Measurements from ENCODE around the gene CYP2E1. TPM values are rescaled to one million over a fixed set of nuclear protein-coding genes. Genes with fewer than 3 reads are reported as not detected.
"Not testable (repeated sequence)": the region's sequence is repeated elsewhere in the genome, so short reads cannot be mapped to it uniquely, and the experiment has no call there.

Gene CYP2E1
- polyA plus RNA-seq, 1 of the 3 experiments (the other 2 are of a cell fraction) = 0.61 TPM

- H3K27ac ChIP-seq (ENCODE audit: low read depth in 2 of 2, low read length in 1 of 2); DNase-seq; H2AFZ ChIP-seq (ENCODE audit: low read depth); H3K9me3 ChIP-seq; H4K20me1 ChIP-seq (ENCODE audit: insufficient read depth); H3K79me2 ChIP-seq (ENCODE audit: insufficient read depth); H3K27me3 ChIP-seq (ENCODE audit: insufficient read depth); H3K4me1 ChIP-seq (ENCODE audit: control insufficient read depth in 1 of 2, insufficient read depth in 2 of 2, low read depth in 1 of 2, low read length in 1 of 2); H3K9me2 ChIP-seq; H3F3A ChIP-seq (replicated peaks; ENCODE audit: insufficient read depth); POLR2A ChIA-PET; H3K9ac ChIP-seq; H3K36me3 ChIP-seq (replicated peaks in 1 of 2; ENCODE audit: control insufficient read depth in 1 of 2, insufficient read depth in 2 of 2, low read length in 1 of 2); H3K4me3 ChIP-seq (ENCODE audit: low read depth in 2 of 2, low read length in 1 of 2); H3K4me2 ChIP-seq: not testable (repeated sequence)
- CTCF ChIA-PET = interaction anchor here (1.2 kb wide), 1 partner anchor 9 kb away, joined by 3 read pairs; no protein-coding TSS in a partner anchor
- WGBS (ENCODE audit: low lambda C conversion rate) = 10% methylated on average over 4 of the region's 4 CpGs
These were observed 26.3 kb upstream of the CYP2E1 start for GRCh38 chr10:133500897-133501296.

- H4K20me1 ChIP-seq (ENCODE audit: insufficient read depth) = no peaks in the 10 kb centered on the region
- H3K79me2 ChIP-seq (ENCODE audit: insufficient read depth) = no peaks in the 10 kb centered on the region
- no peaks in the 10 kb centered on the region for H3F3A ChIP-seq (replicated peaks; ENCODE audit: insufficient read depth)
- no peaks in the 10 kb centered on the region for H3K36me3 ChIP-seq (replicated peaks in 1 of 2; ENCODE audit: control insufficient read depth in 1 of 2, insufficient read depth in 2 of 2, low read length in 1 of 2)
- no peaks in the 10 kb centered on the region for H3K27me3 ChIP-seq (ENCODE audit: insufficient read depth)
- no peak overlapping the region for H3K4me2 ChIP-seq
- no peak overlapping the region for H3K4me3 ChIP-seq (ENCODE audit: low read depth in 2 of 2, low read length in 1 of 2)
- H2AFZ ChIP-seq (ENCODE audit: low read depth) = no peak overlapping the region
- WGBS (ENCODE audit: low lambda C conversion rate) = 13% methylated on average over 4 of the region's 4 CpGs
- no peaks in the 10 kb centered on the region for H3K9me2 ChIP-seq
- no peaks in the 10 kb centered on the region for H3K4me1 ChIP-seq (ENCODE audit: control insufficient read depth in 1 of 2, insufficient read depth in 2 of 2, low read depth in 1 of 2, low read length in 1 of 2)
- ChIA-PET POLR2A (no interaction called here), CTCF (interaction anchor here (1.2 kb wide), 1 partner anchor 10 kb away, joined by 4 read pairs; no protein-coding TSS in a partner anchor)
- no peak overlapping the region for H3K27ac ChIP-seq (ENCODE audit: low read depth in 2 of 2, low read length in 1 of 2)
- TF ChIP-seq FOSL2 (IDR thresholded peaks at IDR 0.05; ENCODE audit: borderline replicate concordance, low read depth) (no peak), MXI1 (IDR thresholded peaks at IDR 0.05; ENCODE audit: low read depth, low read length) (no peak), JUND (IDR thresholded peaks at IDR 0.05) (no peak), CTCF (IDR thresholded peaks at IDR 0.05) (no peak), USF1 (IDR thresholded peaks at IDR 0.05; ENCODE audit: borderline replicate concordance, low read depth) (no peak), EZH2phosphoT487 (IDR thresholded peaks at IDR 0.05; ENCODE audit: borderline replicate concordance, low read depth) (no peak)
- no peak overlapping the region for H3K9ac ChIP-seq
- H3K9me3 ChIP-seq = no peaks in the 10 kb centered on the region
- no peak for DNase-seq
These were observed 17.5 kb upstream of the CYP2E1 start for GRCh38 chr10:133509700-133510099.

- CTCF ChIA-PET = no interaction called here
- POLR2A ChIA-PET = no interaction called here
- TF ChIP-seq RFX5 (IDR thresholded peaks at IDR 0.05; ENCODE audit: low read length) (no peak), GABPA (IDR thresholded peaks at IDR 0.05; ENCODE audit: low read depth) (no peak), PBX3 (IDR thresholded peaks at IDR 0.05) (no peak), POLR2AphosphoS5 (IDR thresholded peaks at IDR 0.05; ENCODE audit: low read depth, low read length) (no peak), CTCF (IDR thresholded peaks at IDR 0.05) (no peak), USF1 (IDR thresholded peaks at IDR 0.05; ENCODE audit: borderline replicate concordance, low read depth) (no peak), RAD21 (IDR thresholded peaks at IDR 0.05; ENCODE audit: low read length) (no peak), FOXM1 (IDR thresholded peaks at IDR 0.05; ENCODE audit: low read depth) (no peak), USF2 (IDR thresholded peaks at IDR 0.05; ENCODE audit: borderline replicate concordance, low read depth, low read length) (no peak), NFIC (IDR thresholded peaks at IDR 0.05; ENCODE audit: borderline replicate concordance) (no peak), TEAD4 (IDR thresholded peaks at IDR 0.05; ENCODE audit: borderline replicate concordance, insufficient read depth) (no peak)
These were observed 15.8 kb upstream of the CYP2E1 start for GRCh38 chr10:133511408-133511807.

More at GRCh38 chr10:133511408-133511807, 15.8 kb upstream of the CYP2E1 start:
- no peaks in the 10 kb centered on the region for H3K4me1 ChIP-seq (ENCODE audit: control insufficient read depth in 1 of 2, insufficient read depth in 2 of 2, low read depth in 1 of 2, low read length in 1 of 2)
- no peaks in the 10 kb centered on the region for H3F3A ChIP-seq (replicated peaks; ENCODE audit: insufficient read depth)
- no peaks in the 10 kb centered on the region for H3K27me3 ChIP-seq (ENCODE audit: insufficient read depth)
- WGBS (ENCODE audit: low lambda C conversion rate) = 0% methylated on average over 4 of the region's 4 CpGs
- no peaks in the 10 kb centered on the region for H3K36me3 ChIP-seq (replicated peaks in 1 of 2; ENCODE audit: control insufficient read depth in 1 of 2, insufficient read depth in 2 of 2, low read length in 1 of 2)
- no peaks in the 10 kb centered on the region for H3K79me2 ChIP-seq (ENCODE audit: insufficient read depth)
- no peak overlapping the region for H2AFZ ChIP-seq (ENCODE audit: low read depth)
- no peaks in the 10 kb centered on the region for H4K20me1 ChIP-seq (ENCODE audit: insufficient read depth)
- no peak overlapping the region for H3K4me3 ChIP-seq (ENCODE audit: low read depth in 2 of 2, low read length in 1 of 2)
- no peak for DNase-seq
- H3K27ac ChIP-seq (ENCODE audit: low read depth in 2 of 2, low read length in 1 of 2) = no peak overlapping the region
- H3K9me2 ChIP-seq = no peaks in the 10 kb centered on the region
- H3K4me2 ChIP-seq = no peak overlapping the region
- H3K9ac ChIP-seq = no peak overlapping the region
- H3K9me3 ChIP-seq = no peaks in the 10 kb centered on the region
